H1 (cell line): Measurements from ENCODE around the gene F2. TPM values are rescaled to one million over a fixed set of nuclear protein-coding genes. Genes with fewer than 3 reads are reported as not detected.

ENCODE experiments used
- CHD1 ChIP-seq: IDR thresholded peaks from 2 replicates; pipeline ENCODE4 v1.6.1; 2012; ENCODE audit warnings: low read depth, low read length, improper control_type of control experiment
- CHD7 ChIP-seq: fragments of 300-600 bp; sonication (generic); IDR thresholded peaks from 2 replicates; pipeline ENCODE4 v1.7.1; 2012; ENCODE audit warnings: low read length, moderate library complexity, mild to moderate bottlenecking, inconsistent platforms; ENCODE audit not compliant: insufficient replicate concordance
- EP300 ChIP-seq, 2 experiments: IDR thresholded peaks; 1 replicate in 1 of 2; 2 replicates in 1 of 2; pipeline ENCODE4 v1.6.1; 2011 to 2012; ENCODE audit warnings: low read depth in 2 of 2, low read length in 2 of 2, mild to moderate bottlenecking in 2 of 2, borderline replicate concordance in 1 of 2, inconsistent platforms in 1 of 2, moderate library complexity in 1 of 2
- HDAC2 ChIP-seq, 2 experiments: fragments of 300-600 bp in 1 of 2; sonication (generic) in 1 of 2; IDR thresholded peaks; 2 replicates each; pipeline ENCODE4 v1.6.1; 2011 to 2012; ENCODE audit warnings: low read depth in 2 of 2, low read length in 2 of 2, mild to moderate bottlenecking in 2 of 2, moderate library complexity in 2 of 2, borderline replicate concordance in 1 of 2, inconsistent platforms in 1 of 2
- MAX ChIP-seq: IDR thresholded peaks from 2 replicates; pipeline ENCODE4 v1.6.1; 2012; ENCODE audit warnings: inconsistent platforms
- POLR2A ChIP-seq, 2 experiments: IDR thresholded peaks; 1 replicate in 1 of 2; 2 replicates in 1 of 2; pipeline ENCODE4 v1.6.1; 2011; ENCODE audit warnings: low read depth in 2 of 2, low read length in 2 of 2, mild to moderate bottlenecking in 2 of 2; ENCODE audit errors: control extremely low read depth in 1 of 2
- SP4 ChIP-seq: IDR thresholded peaks from 2 replicates; pipeline ENCODE4 v1.6.1; 2012; ENCODE audit warnings: low read length, inconsistent platforms
- SUZ12 ChIP-seq: fragments of 200-600 bp; sonication (generic); IDR thresholded peaks from 2 replicates; pipeline ENCODE4 v1.6.1; 2012; ENCODE audit warnings: mild to moderate bottlenecking, inconsistent platforms, low read length, moderate library complexity, mixed read lengths
- TAF7 ChIP-seq: optimal IDR thresholded peaks from 2 replicates; pipeline ENCODE3; 2011; ENCODE audit warnings: low read depth, mild to moderate bottlenecking, inconsistent platforms, low read length, moderate library complexity, borderline replicate concordance
- TCF12 ChIP-seq: IDR thresholded peaks from 2 replicates; pipeline ENCODE4 v1.6.1; 2011; ENCODE audit warnings: low read depth, mild to moderate bottlenecking, low read length
- polyA plus RNA-seq, 7 experiments: library from polyadenylated mRNA; depleted of rRNA in 3 of 7; stranded (reverse) in 5 of 7; unstranded in 2 of 7; fragments of >200 nt in 5 of 7; fragments of 200-250 nt in 2 of 7; gene quantifications; 1 replicate in 5 of 7; 2 replicates in 1 of 7; 4 replicates in 1 of 7; pipeline versions ENCODE4 v1.2.1 to v1.2.3, GENCODE V29; 2011 to 2013; ENCODE audit warnings: missing spikeins in 2 of 7, mixed read lengths in 2 of 7
- total RNA-seq: library from RNA; stranded (reverse); fragmentation: NEBNext Ultra II Directional; extraction: Animal tissue kit (Norgen Biotek cat#: 25700); gene quantifications from 2 replicates; pipeline ENCODE4 v1.2.1, GENCODE V29; 2021

F2 gene
- total and polyA plus RNA-seq, 2 of the 8 experiments (the other 6 are each of a cell fraction or from before 2014, with no cell fraction given), result 0.11 TPM; not detected in 1

GRCh38 chr11:46677169-46677568 is 41.8 kb upstream of the F2 start (continued):
- TF ChIP-seq CHD7 (no peak), POLR2A (IDR thresholded peaks at IDR 0.05; ENCODE audit: control extremely low read depth in 1 of 2, low read depth in 2 of 2, low read length in 2 of 2) (no peak), HDAC2 (IDR thresholded peaks at IDR 0.05; ENCODE audit: borderline replicate concordance in 1 of 2, low read depth in 2 of 2, low read length in 2 of 2) (no peak), TAF7 (no peak), MAX (no peak), TCF12 (no peak), CHD1 (no peak), EP300 (IDR thresholded peaks at IDR 0.05; ENCODE audit: borderline replicate concordance in 1 of 2, low read depth in 2 of 2, low read length in 2 of 2) (no peak), SP4 (no peak), SUZ12 (no peak)
